ENCODE results near the gene GDPD2. TPM values are rescaled to one million over a fixed set of nuclear protein-coding genes. Genes with fewer than 3 reads are reported as not detected.

The GDPD2 gene
- total and polyA plus RNA-seq, 2 of the 13 experiments (the other 11 are each of a cell fraction or from before 2014, with no cell fraction given), result 0.04 to 0.08 TPM

DNA sequence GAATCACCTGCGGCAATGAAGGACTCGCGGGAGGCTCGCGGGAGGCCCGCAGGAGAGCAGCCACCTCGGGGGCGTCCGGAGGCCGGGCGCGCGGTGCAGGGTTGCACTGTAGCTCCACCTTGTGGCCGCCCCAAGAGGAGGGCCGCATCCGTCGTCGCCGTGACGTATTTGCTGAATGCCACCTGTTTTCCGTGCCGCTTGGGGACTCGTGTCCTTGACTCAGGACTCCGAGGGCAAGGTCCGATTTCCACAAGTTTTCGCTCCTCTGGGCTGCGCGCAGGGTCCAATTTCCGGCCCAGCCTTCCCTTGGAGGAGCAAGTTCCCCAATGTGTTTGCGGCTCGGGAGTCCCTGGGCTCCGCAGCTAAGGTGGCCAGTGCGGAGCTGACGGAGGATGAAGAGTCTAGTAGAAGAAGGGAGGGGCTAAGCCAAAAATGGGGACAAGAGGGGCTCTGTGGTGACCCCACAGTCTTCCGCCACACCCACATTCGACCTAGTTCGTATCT, 10.8 kb downstream of the GDPD2 start (continued):
- TF ChIP-seq, protein P1, sequence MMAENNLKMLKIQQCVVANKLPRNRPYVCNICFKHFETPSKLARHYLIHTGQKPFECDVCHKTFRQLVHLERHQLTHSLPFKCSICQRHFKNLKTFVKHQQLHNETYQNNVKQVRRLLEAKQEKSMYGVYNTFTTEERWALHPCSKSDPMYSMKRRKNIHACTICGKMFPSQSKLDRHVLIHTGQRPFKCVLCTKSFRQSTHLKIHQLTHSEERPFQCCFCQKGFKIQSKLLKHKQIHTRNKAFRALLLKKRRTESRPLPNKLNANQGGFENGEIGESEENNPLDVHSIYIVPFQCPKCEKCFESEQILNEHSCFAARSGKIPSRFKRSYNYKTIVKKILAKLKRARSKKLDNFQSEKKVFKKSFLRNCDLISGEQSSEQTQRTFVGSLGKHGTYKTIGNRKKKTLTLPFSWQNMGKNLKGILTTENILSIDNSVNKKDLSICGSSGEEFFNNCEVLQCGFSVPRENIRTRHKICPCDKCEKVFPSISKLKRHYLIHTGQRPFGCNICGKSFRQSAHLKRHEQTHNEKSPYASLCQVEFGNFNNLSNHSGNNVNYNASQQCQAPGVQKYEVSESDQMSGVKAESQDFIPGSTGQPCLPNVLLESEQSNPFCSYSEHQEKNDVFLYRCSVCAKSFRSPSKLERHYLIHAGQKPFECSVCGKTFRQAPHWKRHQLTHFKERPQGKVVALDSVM (CRISPR knock-in tag; IDR thresholded peaks at IDR 0.05), result peak; percentile 90
- TF ChIP-seq ZNF350 (CRISPR knock-in tag; IDR thresholded peaks at IDR 0.05; ENCODE audit: borderline replicate concordance, low read depth) (peak; percentile 17; the same call in 1 of the 2 replicates), RBFOX2 (IDR thresholded peaks at IDR 0.05; ENCODE audit: low read depth, low read length) (peak; percentile 46; the same call in 1 of the 2 replicates), SOX5 (CRISPR knock-in tag; IDR thresholded peaks at IDR 0.05; ENCODE audit: borderline replicate concordance) (0 out of 2 replicates have a peak, but pooled peaks have one; percentile 8), ZNF414 (CRISPR knock-in tag; IDR thresholded peaks at IDR 0.05) (0 out of 2 replicates have a peak, but pooled peaks have one; percentile 42), RXRA (CRISPR knock-in tag; IDR thresholded peaks at IDR 0.05) (peak; percentile 81), KDM3A (CRISPR knock-in tag; IDR thresholded peaks at IDR 0.05; ENCODE audit: low read depth) (0 out of 2 replicates have a peak, but pooled peaks have one; percentile 63), FOXK1 (CRISPR knock-in tag; IDR thresholded peaks at IDR 0.05; ENCODE audit: borderline replicate concordance, low read depth) (0 out of 2 replicates have a peak, but pooled peaks have one; percentile 15), SP5 (CRISPR knock-in tag; IDR thresholded peaks at IDR 0.05; ENCODE audit: borderline replicate concordance, low read depth) (0 out of 2 replicates have a peak, but pooled peaks have one; percentile 12), ASH2L (IDR thresholded peaks at IDR 0.05; ENCODE audit: insufficient read length, low read depth, low read length) (peak; percentile 64), CREB1 (IDR thresholded peaks at IDR 0.05) (peak; percentile 88), CREB1 (CRISPR knock-in tag; IDR thresholded peaks at IDR 0.05) (peak; percentile 73), ZSCAN12 (CRISPR knock-in tag; IDR thresholded peaks at IDR 0.05) (no peak), GATAD2A (CRISPR knock-in tag; IDR thresholded peaks at IDR 0.05) (peak; percentile 37), ZNF34 (CRISPR knock-in tag; IDR thresholded peaks at IDR 0.05; ENCODE audit: borderline replicate concordance) (0 out of 2 replicates have a peak, but pooled peaks have one; percentile 38), SRY (CRISPR knock-in tag; IDR thresholded peaks at IDR 0.05) (0 out of 2 replicates have a peak, but pooled peaks have one; percentile 21), SMC3 (IDR thresholded peaks at IDR 0.05; ENCODE audit: low read length) (no peak), ZNF674 (CRISPR knock-in tag; IDR thresholded peaks at IDR 0.05; ENCODE audit: low read depth) (no peak), KLF16 (CRISPR knock-in tag; IDR thresholded peaks at IDR 0.05) (0 out of 4 replicates have a peak, but pooled peaks of 1 of the 2 experiments have one; percentile 44), HOXA3 (CRISPR knock-in tag; IDR thresholded peaks at IDR 0.05) (peak; percentile 84), POLR2G (IDR thresholded peaks at IDR 0.05; ENCODE audit: low read depth, low read length) (peak; percentile 42; the same call in 1 of the 2 replicates), ZNF138 (CRISPR knock-in tag; IDR thresholded peaks at IDR 0.05; ENCODE audit: low read depth) (no peak), GTF2F1 (IDR thresholded peaks at IDR 0.05; ENCODE audit: low read length) (no peak)
- TF ChIP-seq, protein P2, sequence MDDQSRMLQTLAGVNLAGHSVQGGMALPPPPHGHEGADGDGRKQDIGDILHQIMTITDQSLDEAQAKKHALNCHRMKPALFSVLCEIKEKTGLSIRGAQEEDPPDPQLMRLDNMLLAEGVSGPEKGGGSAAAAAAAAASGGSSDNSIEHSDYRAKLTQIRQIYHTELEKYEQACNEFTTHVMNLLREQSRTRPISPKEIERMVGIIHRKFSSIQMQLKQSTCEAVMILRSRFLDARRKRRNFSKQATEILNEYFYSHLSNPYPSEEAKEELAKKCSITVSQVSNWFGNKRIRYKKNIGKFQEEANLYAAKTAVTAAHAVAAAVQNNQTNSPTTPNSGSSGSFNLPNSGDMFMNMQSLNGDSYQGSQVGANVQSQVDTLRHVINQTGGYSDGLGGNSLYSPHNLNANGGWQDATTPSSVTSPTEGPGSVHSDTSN (CRISPR knock-in tag; IDR thresholded peaks at IDR 0.05; ENCODE audit: borderline replicate concordance), result no peak
- TF ChIP-seq, protein P3, sequence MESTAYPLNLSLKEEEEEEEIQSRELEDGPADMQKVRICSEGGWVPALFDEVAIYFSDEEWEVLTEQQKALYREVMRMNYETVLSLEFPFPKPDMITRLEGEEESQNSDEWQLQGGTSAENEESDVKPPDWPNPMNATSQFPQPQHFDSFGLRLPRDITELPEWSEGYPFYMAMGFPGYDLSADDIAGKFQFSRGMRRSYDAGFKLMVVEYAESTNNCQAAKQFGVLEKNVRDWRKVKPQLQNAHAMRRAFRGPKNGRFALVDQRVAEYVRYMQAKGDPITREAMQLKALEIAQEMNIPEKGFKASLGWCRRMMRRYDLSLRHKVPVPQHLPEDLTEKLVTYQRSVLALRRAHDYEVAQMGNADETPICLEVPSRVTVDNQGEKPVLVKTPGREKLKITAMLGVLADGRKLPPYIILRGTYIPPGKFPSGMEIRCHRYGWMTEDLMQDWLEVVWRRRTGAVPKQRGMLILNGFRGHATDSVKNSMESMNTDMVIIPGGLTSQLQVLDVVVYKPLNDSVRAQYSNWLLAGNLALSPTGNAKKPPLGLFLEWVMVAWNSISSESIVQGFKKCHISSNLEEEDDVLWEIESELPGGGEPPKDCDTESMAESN (CRISPR knock-in tag; conservative IDR thresholded peaks at IDR 0.05), result 0 out of 2 replicates have a peak, but pooled peaks have one; percentile 55

Measured in HepG2 (cell line).